Neural progenitor cell (in vitro differentiated cells): Measurements from ENCODE around the gene GOPC.

ENCODE experiments used
- CTCF ChIP-seq: fragments of 200-600 bp; sonication (generic); IDR thresholded peaks from 2 replicates; pipeline ENCODE4 v1.5.1; 2017; ENCODE audit warnings: antibody characterized with exemption, mild to moderate bottlenecking
- EZH2 ChIP-seq: fragments of 200-600 bp; sonication (generic); IDR thresholded peaks from 2 replicates; pipeline ENCODE4 v1.6.1; 2017; ENCODE audit warnings: antibody characterized with exemption, mild to moderate bottlenecking, moderate library complexity

- TF ChIP-seq CTCF (no peak), EZH2 (no peak)
Measured at GRCh38 chr6:117637770-117638169, 35.5 kb upstream of the GOPC start.
